Osteocyte (in vitro differentiated cells): ENCODE results near the gene ARHGAP24. TPM values are rescaled to one million over a fixed set of nuclear protein-coding genes. Genes with fewer than 3 reads are reported as not detected.

ENCODE experiments used
- DNase-seq: peaks from one replicate; pipeline ENCODE4 v3.0.0; 2021; ENCODE audit warnings: mixed read lengths; ENCODE audit not compliant: unreplicated experiment; ENCODE audit errors: extremely low spot score
- H3K27ac Mint-ChIP-seq: one replicate; pipeline ENCODE4 v1.8.0; 2021; ENCODE audit warnings: mild to moderate bottlenecking, mixed read lengths; ENCODE audit not compliant: unreplicated experiment
- H3K27me3 Mint-ChIP-seq: one replicate; pipeline ENCODE4 v1.8.0; 2021; ENCODE audit warnings: mixed read lengths; ENCODE audit not compliant: unreplicated experiment
- H3K36me3 Mint-ChIP-seq: one replicate; pipeline ENCODE4 v1.8.0; 2021; ENCODE audit warnings: mixed read lengths; ENCODE audit not compliant: unreplicated experiment
- H3K4me1 Mint-ChIP-seq: one replicate; pipeline ENCODE4 v1.8.0; 2021; ENCODE audit warnings: mixed read lengths; ENCODE audit not compliant: unreplicated experiment
- H3K4me3 Mint-ChIP-seq: one replicate; pipeline ENCODE4 v1.8.0; 2021; ENCODE audit warnings: mild to moderate bottlenecking, moderate library complexity, mixed read lengths; ENCODE audit not compliant: unreplicated experiment
- H3K9me3 Mint-ChIP-seq: one replicate; pipeline ENCODE4 v1.8.0; 2021; ENCODE audit warnings: mixed read lengths; ENCODE audit not compliant: unreplicated experiment
- total RNA-seq: library from RNA; stranded (reverse); gene quantifications from 2 replicates; pipeline ENCODE4 v1.2.1, GENCODE V29; 2021
- TF ChIP-seq, protein P1 (sequence below): fragments of 200-600 bp; sonication (generic); IDR thresholded peaks from 2 replicates; pipeline ENCODE4 v1.5.0; 2021; ENCODE audit warnings: antibody characterized with exemption, mild to moderate bottlenecking, moderate library complexity

Gene ARHGAP24
- total RNA-seq, 1 donor from 2014 or later = 29.3 TPM

GRCh38 chr4:85726555-85726954, 251.6 kb downstream of the ARHGAP24 start:
- H3K36me3 Mint-ChIP-seq = no peaks in the 10 kb centered on the region
- peaks cover 16% of the 10 kb centered on the region for H3K4me1 Mint-ChIP-seq
- no peak overlapping the region for H3K27ac Mint-ChIP-seq
- H3K9me3 Mint-ChIP-seq = no peaks in the 10 kb centered on the region
- H3K4me3 Mint-ChIP-seq = no peak overlapping the region
- no peak for DNase-seq
- H3K27me3 Mint-ChIP-seq = no peaks in the 10 kb centered on the region
- TF ChIP-seq, protein P1, sequence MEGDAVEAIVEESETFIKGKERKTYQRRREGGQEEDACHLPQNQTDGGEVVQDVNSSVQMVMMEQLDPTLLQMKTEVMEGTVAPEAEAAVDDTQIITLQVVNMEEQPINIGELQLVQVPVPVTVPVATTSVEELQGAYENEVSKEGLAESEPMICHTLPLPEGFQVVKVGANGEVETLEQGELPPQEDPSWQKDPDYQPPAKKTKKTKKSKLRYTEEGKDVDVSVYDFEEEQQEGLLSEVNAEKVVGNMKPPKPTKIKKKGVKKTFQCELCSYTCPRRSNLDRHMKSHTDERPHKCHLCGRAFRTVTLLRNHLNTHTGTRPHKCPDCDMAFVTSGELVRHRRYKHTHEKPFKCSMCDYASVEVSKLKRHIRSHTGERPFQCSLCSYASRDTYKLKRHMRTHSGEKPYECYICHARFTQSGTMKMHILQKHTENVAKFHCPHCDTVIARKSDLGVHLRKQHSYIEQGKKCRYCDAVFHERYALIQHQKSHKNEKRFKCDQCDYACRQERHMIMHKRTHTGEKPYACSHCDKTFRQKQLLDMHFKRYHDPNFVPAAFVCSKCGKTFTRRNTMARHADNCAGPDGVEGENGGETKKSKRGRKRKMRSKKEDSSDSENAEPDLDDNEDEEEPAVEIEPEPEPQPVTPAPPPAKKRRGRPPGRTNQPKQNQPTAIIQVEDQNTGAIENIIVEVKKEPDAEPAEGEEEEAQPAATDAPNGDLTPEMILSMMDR = no peak

DNA sequence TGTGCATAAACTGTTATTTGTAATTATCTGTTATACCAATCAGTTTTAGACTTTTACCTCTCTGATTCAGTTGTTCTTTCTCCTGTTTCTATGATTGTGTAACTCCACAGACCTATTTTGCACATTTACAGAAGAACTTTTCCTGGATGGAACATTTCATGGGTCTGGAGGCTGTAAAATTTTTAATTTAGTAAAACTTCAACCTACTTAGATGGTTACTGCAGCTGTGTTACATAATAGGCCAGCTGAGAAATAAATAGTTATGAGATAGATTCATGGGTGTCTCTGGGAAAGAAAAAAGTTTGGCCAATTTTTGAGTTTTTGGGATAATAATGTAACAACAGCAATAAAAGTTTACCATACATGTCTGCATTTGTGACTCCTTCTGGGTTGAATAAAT, 253.5 kb downstream of the ARHGAP24 start:
- TF ChIP-seq, protein P1 = no peak
- no peak overlapping the region for H3K27ac Mint-ChIP-seq
- H3K4me3 Mint-ChIP-seq = no peak overlapping the region
- no peaks in the 10 kb centered on the region for H3K9me3 Mint-ChIP-seq
- H3K4me1 Mint-ChIP-seq = peaks cover 16% of the 10 kb centered on the region
- H3K27me3 Mint-ChIP-seq = no peaks in the 10 kb centered on the region
- DNase-seq = no peak
- no peaks in the 10 kb centered on the region for H3K36me3 Mint-ChIP-seq

GRCh38 chr4:85732124-85732523, 257.2 kb downstream of the ARHGAP24 start:
- TF ChIP-seq, protein P1 = no peak
- no peak for DNase-seq
- Mint-ChIP-seq H3K9me3 (no peaks in the 10 kb centered on the region), H3K27ac (no peak overlapping the region), H3K36me3 (no peaks in the 10 kb centered on the region), H3K27me3 (no peaks in the 10 kb centered on the region), H3K4me1 (peaks cover 20% of the 10 kb centered on the region), H3K4me3 (no peak overlapping the region)

GRCh38 chr4:85733798-85734197, 258.8 kb downstream of the ARHGAP24 start:
- Mint-ChIP-seq H3K27ac (peak overlapping the region; percentile 8), H3K9me3 (no peaks in the 10 kb centered on the region), H3K4me3 (no peak overlapping the region), H3K27me3 (no peaks in the 10 kb centered on the region), H3K4me1 (peaks cover 17% of the 10 kb centered on the region), H3K36me3 (no peaks in the 10 kb centered on the region)
- no peak for DNase-seq
- TF ChIP-seq, protein P1 = no peak

DNA sequence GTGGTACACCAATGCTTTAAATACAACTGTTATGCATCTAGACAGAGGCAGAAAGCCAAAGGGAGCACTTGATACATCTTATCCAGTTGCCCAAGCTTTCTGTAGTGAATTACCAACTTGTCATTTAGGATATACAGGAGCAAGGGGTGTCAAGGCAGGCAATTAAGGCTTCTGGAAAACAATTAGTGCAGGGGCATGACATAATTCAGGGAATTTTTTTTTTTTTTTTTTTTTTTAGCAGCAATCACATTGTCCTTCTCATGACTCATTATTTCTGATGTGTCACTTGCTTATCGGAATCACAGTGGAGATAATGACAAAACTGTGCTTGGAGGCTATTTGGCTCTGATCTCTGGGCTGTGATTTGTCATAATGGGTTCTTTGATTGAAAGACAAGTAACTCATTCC, 259.5 kb downstream of the ARHGAP24 start:
- Mint-ChIP-seq H3K4me1 (peaks cover 11% of the 10 kb centered on the region), H3K36me3 (no peaks in the 10 kb centered on the region), H3K27ac (no peak overlapping the region), H3K9me3 (no peaks in the 10 kb centered on the region), H3K4me3 (no peak overlapping the region), H3K27me3 (no peaks in the 10 kb centered on the region)
- TF ChIP-seq, protein P1 = no peak
- DNase-seq = no peak
